PC-9 (cell line): ENCODE results near the gene THSD1. TPM values are rescaled to one million over a fixed set of nuclear protein-coding genes. Genes with fewer than 3 reads are reported as not detected.

ENCODE experiments used
- BruUV-seq: library from RNA; stranded (reverse); fragments of 400-500 nt; replicated peaks from 2 replicates; lab custom pipeline; 2021; lab: Mats Ljungman, UMichigan
- CTCF ChIA-PET: fragments of 300-600 bp; sonication (Branson Sonifier 250); formaldehyde crosslinking; loops from one replicate; lab custom pipeline; 2022; ENCODE audit warnings: antibody characterized with exemption; lab: Charles Lee
- POLR2A ChIA-PET: fragments of 300-600 bp; sonication (Branson Sonifier 250); formaldehyde crosslinking; loops from one replicate; lab custom pipeline; 2022; ENCODE audit warnings: antibody characterized with exemption; ENCODE audit not compliant: unreplicated experiment; lab: Charles Lee
- DNase-seq, 2 experiments: peaks; one replicate each; pipeline versions ENCODE4 v3.0.0 to v3.0.0-alpha.2; 2015 to 2022; ENCODE audit warnings: mixed read lengths in 1 of 2
- H2AFZ ChIP-seq: fragments of 200-600 bp; sonication (generic); 2 replicates; pipeline ENCODE4 v1.8.1; 2017; ENCODE audit warnings: antibody characterized with exemption
- H3F3A ChIP-seq: fragments of 200-600 bp; sonication (generic); 2 replicates; pipeline ENCODE4 v1.8.1; 2017; ENCODE audit warnings: antibody characterized with exemption, mild to moderate bottlenecking, low read depth; ENCODE audit not compliant: insufficient read depth
- H3K27ac ChIP-seq: fragments of 200-600 bp; sonication (generic); 2 replicates; pipeline ENCODE4 v1.6.1; 2016; ENCODE audit warnings: mixed run types
- H3K27me3 ChIP-seq: fragments of 200-600 bp; sonication (generic); 2 replicates; pipeline ENCODE4 v1.6.1; 2016; ENCODE audit warnings: low read depth, mixed run types; ENCODE audit not compliant: insufficient read depth
- H3K36me3 ChIP-seq: fragments of 200-600 bp; sonication (generic); 2 replicates; pipeline ENCODE4 v1.6.1; 2016; ENCODE audit warnings: low read depth, mixed run types
- H3K4me1 ChIP-seq: fragments of 200-600 bp; sonication (generic); replicated peaks from 2 replicates; pipeline ENCODE4 v1.6.1; 2016; ENCODE audit warnings: mixed run types; ENCODE audit not compliant: insufficient read depth
- H3K4me2 ChIP-seq: fragments of 200-600 bp; sonication (generic); 2 replicates; pipeline ENCODE4 v1.6.1; 2017; ENCODE audit warnings: mixed run types
- H3K4me3 ChIP-seq: fragments of 200-600 bp; sonication (generic); 2 replicates; pipeline ENCODE4 v1.6.1; 2016; ENCODE audit warnings: mixed run types
- H3K79me2 ChIP-seq: fragments of 200-600 bp; sonication (generic); 2 replicates; pipeline ENCODE4 v1.6.1; 2017; ENCODE audit warnings: low read depth, mixed run types
- H3K9me2 ChIP-seq: fragments of 200-600 bp; sonication (generic); 2 replicates; pipeline ENCODE4 v1.8.1; 2017; ENCODE audit warnings: mild to moderate bottlenecking; ENCODE audit not compliant: insufficient read depth
- H3K9me3 ChIP-seq: fragments of 200-600 bp; sonication (generic); 2 replicates; pipeline ENCODE4 v1.8.1; 2016; ENCODE audit warnings: low read depth; ENCODE audit not compliant: insufficient read depth
- H4K20me1 ChIP-seq: fragments of 200-600 bp; sonication (generic); 2 replicates; pipeline ENCODE4 v1.8.1; 2017; ENCODE audit not compliant: insufficient read depth
- EZH2 ChIP-seq: fragments of 200-600 bp; sonication (generic); IDR thresholded peaks from 2 replicates; pipeline ENCODE4 v1.8.0; 2017; ENCODE audit warnings: antibody characterized with exemption, low read depth
- intact Hi-C: fragments of 100-400 bp; cut with micrococcal nuclease; formaldehyde crosslinking; loops from one replicate; pipeline ENCODE4 v1.10.0; 2022; ENCODE audit not compliant: unreplicated experiment
- total RNA-seq: library from RNA; stranded (reverse); gene quantifications from 2 replicates; pipeline ENCODE4 v1.2.3, GENCODE V29; 2021
- TF ChIP-seq, protein P1 (sequence below): fragments of 200-600 bp; sonication (generic); conservative IDR thresholded peaks from 2 replicates; pipeline ENCODE4 v1.6.1; 2017; ENCODE audit warnings: mixed run types, antibody characterized with exemption, mild to moderate bottlenecking, moderate library complexity

The THSD1 gene
- total RNA-seq, 1 experiment from 2014 or later: 0.33 TPM

DNA sequence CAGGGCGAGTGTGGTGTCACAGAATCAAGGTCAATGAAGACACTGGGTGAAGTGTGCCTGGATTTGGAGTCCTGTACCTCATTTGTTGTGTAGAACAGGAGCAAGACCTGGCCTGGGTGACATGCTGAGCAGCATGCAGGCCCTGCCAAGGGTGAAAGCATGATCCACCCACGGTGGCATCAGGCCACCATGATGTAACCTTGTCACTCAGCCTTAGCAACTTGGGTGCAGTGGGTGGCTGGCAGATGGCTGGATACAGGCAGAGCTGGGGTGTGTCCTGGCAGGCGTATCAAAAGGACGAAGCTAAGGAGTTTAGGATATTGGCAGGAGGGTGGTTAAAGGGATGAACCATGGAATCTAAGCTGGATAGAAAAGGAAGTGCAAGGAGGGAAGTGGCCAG is 10.3 kb downstream of the THSD1 start:
- H3K4me1 ChIP-seq: no peaks in the 10 kb centered on the region
- intact Hi-C loops: no loop called here
- CTCF ChIA-PET: no interaction called here
- no peak for DNase-seq
- H3K27me3 ChIP-seq: no peaks in the 10 kb centered on the region
- no peaks in the 10 kb centered on the region for H3K9me3 ChIP-seq
- no peaks in the 10 kb centered on the region for H3K36me3 ChIP-seq
- no peaks in the 10 kb centered on the region for H4K20me1 ChIP-seq
- H3K9me2 ChIP-seq: no peaks in the 10 kb centered on the region
- no peak overlapping the region for H3K27ac ChIP-seq
- no peak overlapping the region for H2AFZ ChIP-seq
- no peak overlapping the region for H3K4me3 ChIP-seq
- no TSS peak for BruUV-seq
- H3K79me2 ChIP-seq: no peaks in the 10 kb centered on the region
- POLR2A ChIA-PET: no interaction called here
- TF ChIP-seq, protein P1, sequence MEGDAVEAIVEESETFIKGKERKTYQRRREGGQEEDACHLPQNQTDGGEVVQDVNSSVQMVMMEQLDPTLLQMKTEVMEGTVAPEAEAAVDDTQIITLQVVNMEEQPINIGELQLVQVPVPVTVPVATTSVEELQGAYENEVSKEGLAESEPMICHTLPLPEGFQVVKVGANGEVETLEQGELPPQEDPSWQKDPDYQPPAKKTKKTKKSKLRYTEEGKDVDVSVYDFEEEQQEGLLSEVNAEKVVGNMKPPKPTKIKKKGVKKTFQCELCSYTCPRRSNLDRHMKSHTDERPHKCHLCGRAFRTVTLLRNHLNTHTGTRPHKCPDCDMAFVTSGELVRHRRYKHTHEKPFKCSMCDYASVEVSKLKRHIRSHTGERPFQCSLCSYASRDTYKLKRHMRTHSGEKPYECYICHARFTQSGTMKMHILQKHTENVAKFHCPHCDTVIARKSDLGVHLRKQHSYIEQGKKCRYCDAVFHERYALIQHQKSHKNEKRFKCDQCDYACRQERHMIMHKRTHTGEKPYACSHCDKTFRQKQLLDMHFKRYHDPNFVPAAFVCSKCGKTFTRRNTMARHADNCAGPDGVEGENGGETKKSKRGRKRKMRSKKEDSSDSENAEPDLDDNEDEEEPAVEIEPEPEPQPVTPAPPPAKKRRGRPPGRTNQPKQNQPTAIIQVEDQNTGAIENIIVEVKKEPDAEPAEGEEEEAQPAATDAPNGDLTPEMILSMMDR: no peak
- no peak for TF ChIP-seq EZH2
- H3F3A ChIP-seq: no peaks in the 10 kb centered on the region
- no peak overlapping the region for H3K4me2 ChIP-seq

DNA sequence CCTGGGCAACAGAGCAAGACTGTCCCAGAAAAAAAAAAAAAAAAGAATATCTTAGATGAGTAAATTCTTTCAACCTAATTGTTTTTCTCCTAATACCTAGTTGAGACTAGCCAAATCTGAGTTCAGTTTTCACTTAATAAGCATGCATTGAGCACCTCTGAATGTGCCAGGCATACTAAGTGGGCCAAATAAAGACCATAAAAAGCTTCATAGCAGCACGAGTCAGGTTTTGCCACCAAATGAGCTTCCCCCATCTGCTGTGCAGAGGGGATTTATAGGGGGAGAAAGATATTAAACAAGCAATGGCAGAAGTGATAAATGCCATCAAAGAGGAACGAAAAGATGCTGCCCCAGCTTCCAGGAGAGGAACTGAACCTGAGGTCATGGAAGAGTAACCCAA is 11.4 kb downstream of the THSD1 start:
- H3K4me1 ChIP-seq: no peaks in the 10 kb centered on the region
- ChIA-PET CTCF (no interaction called here), POLR2A (no interaction called here)
- no peaks in the 10 kb centered on the region for H3F3A ChIP-seq
- H3K36me3 ChIP-seq: no peaks in the 10 kb centered on the region
- no peak for DNase-seq
- no peaks in the 10 kb centered on the region for H3K9me3 ChIP-seq
- no peaks in the 10 kb centered on the region for H4K20me1 ChIP-seq
- H3K27ac ChIP-seq: no peak overlapping the region
- H2AFZ ChIP-seq: no peak overlapping the region
- H3K4me2 ChIP-seq: no peak overlapping the region
- BruUV-seq: no TSS peak
- no peaks in the 10 kb centered on the region for H3K79me2 ChIP-seq
- no peaks in the 10 kb centered on the region for H3K9me2 ChIP-seq
- intact Hi-C loops: no loop called here
- H3K27me3 ChIP-seq: no peaks in the 10 kb centered on the region
- TF ChIP-seq EZH2: no peak
- TF ChIP-seq, protein P1: no peak
- H3K4me3 ChIP-seq: no peak overlapping the region

DNA sequence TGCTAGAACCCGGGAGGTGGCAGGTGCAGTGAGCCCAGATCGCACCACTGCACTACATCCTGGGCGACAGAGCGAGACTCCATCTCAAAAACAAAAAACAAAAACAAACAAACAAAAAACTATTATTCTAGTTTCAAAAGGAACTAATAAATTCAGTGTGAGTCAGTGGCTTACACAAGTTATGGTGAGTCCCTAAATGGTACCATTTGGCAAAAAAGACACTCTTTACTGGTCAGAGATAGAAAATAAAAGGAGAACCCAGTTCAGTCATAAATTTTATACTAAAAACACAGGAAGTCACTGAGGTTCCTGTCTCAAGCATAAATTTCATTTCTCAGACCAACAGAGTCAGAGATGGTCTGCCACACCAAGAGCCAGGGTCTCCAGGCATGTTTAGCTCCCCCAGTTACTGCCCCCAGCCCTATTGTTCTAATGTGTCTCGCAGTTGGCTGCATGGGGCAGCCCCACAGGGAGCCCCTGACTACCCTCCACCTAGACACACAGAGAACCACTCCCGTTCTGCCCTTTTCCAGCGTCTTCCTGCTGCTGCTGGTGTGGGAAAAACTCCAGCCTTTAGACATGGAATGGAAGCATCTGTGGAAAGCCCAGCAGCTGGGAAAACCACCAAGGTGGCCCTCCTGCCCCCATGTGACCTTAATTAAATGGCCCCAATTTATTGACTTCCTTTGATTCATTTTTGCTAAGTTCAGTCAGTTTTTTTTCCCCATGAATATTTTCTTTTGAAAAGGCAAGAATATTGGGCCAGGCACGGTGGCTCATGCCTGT is 12.2 kb downstream of the THSD1 start:
- no peaks in the 10 kb centered on the region for H3K9me2 ChIP-seq
- no TSS peak for BruUV-seq
- intact Hi-C loops: no loop called here
- H3K36me3 ChIP-seq: no peaks in the 10 kb centered on the region
- no peaks in the 10 kb centered on the region for H3K9me3 ChIP-seq
- H3K4me1 ChIP-seq: no peaks in the 10 kb centered on the region
- no peak overlapping the region for H2AFZ ChIP-seq
- H3K79me2 ChIP-seq: no peaks in the 10 kb centered on the region
- H3K27me3 ChIP-seq: no peaks in the 10 kb centered on the region
- TF ChIP-seq, protein P1: no peak
- TF ChIP-seq EZH2: no peak
- H3K27ac ChIP-seq: no peak overlapping the region
- H4K20me1 ChIP-seq: no peaks in the 10 kb centered on the region
- H3K4me3 ChIP-seq: no peak overlapping the region
- DNase-seq: no peak
- no peaks in the 10 kb centered on the region for H3F3A ChIP-seq
- POLR2A ChIA-PET: no interaction called here
- no peak overlapping the region for H3K4me2 ChIP-seq
- CTCF ChIA-PET: interaction anchor here (0.7 kb wide), 1 partner anchor 11 kb away, joined by 3 read pairs; no protein-coding TSS in a partner anchor
